ENCODE measurements around the gene NFIA. TPM values are rescaled to one million over a fixed set of nuclear protein-coding genes. Genes with fewer than 3 reads are reported as not detected.

NFIA gene
- total and polyA plus RNA-seq, 7 experiments from 2014 or later = 1.0 to 8.6 (median 5.9) TPM

- Mint-ChIP-seq H3K4me1 (peaks cover 0 to 6% (median 5%) of the 10 kb centered on the region in 7 donors), H3K36me3 (no peaks in the 10 kb centered on the region), H3K9me3 (no peaks in the 10 kb centered on the region), H3K27me3 (peaks cover 0 to 14% (median 4%) of the 10 kb centered on the region in 5 donors), H3K4me3 (no peak overlapping the region), H3K27ac (no peak overlapping the region)
- CTCF ChIA-PET = no interaction called here
- no peak for DNase-seq
- Histone ChIP-seq H3K9me3 (ENCODE audit: control insufficient read depth in 2 of 3, low read length in 3 of 3) (no peaks in the 10 kb centered on the region), H3K27ac (ENCODE audit: low read depth, low read length) (no peak overlapping the region), H3K36me3 (ENCODE audit: control insufficient read depth in 2 of 3, insufficient read depth in 3 of 3, low read length in 3 of 3) (no peaks in the 10 kb centered on the region), H3K27me3 (ENCODE audit: control insufficient read depth in 2 of 2, insufficient read depth in 2 of 2, low read length in 2 of 2) (no peaks in the 10 kb centered on the region), H3K4me1 (ENCODE audit: control insufficient read depth in 2 of 2, insufficient read depth in 2 of 2, low read length in 2 of 2) (no peaks in the 10 kb centered on the region), H3K4me3 (ENCODE audit: low read length) (no peak overlapping the region)
- POLR2A ChIA-PET = no interaction called here
- ATAC-seq = no peak
- intact Hi-C loops (cut with micrococcal nuclease) = no loop called here
Observed at GRCh38 chr1:61181067-61182038, 99.0 kb downstream of the NFIA start.

GRCh38 chr1:61182049-61182448, 99.7 kb downstream of the NFIA start:
- Histone ChIP-seq H3K9me3 (ENCODE audit: control insufficient read depth in 2 of 3, low read length in 3 of 3) (no peaks in the 10 kb centered on the region), H3K4me3 (ENCODE audit: low read length) (no peak overlapping the region), H3K36me3 (ENCODE audit: control insufficient read depth in 2 of 3, insufficient read depth in 3 of 3, low read length in 3 of 3) (no peaks in the 10 kb centered on the region), H3K27ac (ENCODE audit: low read depth, low read length) (no peak overlapping the region), H3K27me3 (ENCODE audit: control insufficient read depth in 2 of 2, insufficient read depth in 2 of 2, low read length in 2 of 2) (no peaks in the 10 kb centered on the region), H3K4me1 (ENCODE audit: control insufficient read depth in 2 of 2, insufficient read depth in 2 of 2, low read length in 2 of 2) (no peaks in the 10 kb centered on the region)
- no peak for DNase-seq
- no peaks in the 10 kb centered on the region for H3K9me3 Mint-ChIP-seq
- H3K36me3 Mint-ChIP-seq = no peaks in the 10 kb centered on the region
- POLR2A ChIA-PET = no interaction called here
- peaks cover 0 to 14% (median 4%) of the 10 kb centered on the region in 5 donors for H3K27me3 Mint-ChIP-seq
- CTCF ChIA-PET = no interaction called here
- H3K27ac Mint-ChIP-seq = no peak overlapping the region
- no peak overlapping the region for H3K4me3 Mint-ChIP-seq
- ATAC-seq = no peak
- intact Hi-C loops (cut with micrococcal nuclease) = no loop called here
- H3K4me1 Mint-ChIP-seq = peaks cover 0 to 6% (median 5%) of the 10 kb centered on the region in 7 donors

- Histone ChIP-seq H3K9me3 (ENCODE audit: control insufficient read depth in 2 of 3, low read length in 3 of 3) (no peaks in the 10 kb centered on the region), H3K4me3 (ENCODE audit: low read length) (no peak overlapping the region), H3K4me1 (ENCODE audit: control insufficient read depth in 2 of 2, insufficient read depth in 2 of 2, low read length in 2 of 2) (no peaks in the 10 kb centered on the region), H3K36me3 (ENCODE audit: control insufficient read depth in 2 of 3, insufficient read depth in 3 of 3, low read length in 3 of 3) (no peaks in the 10 kb centered on the region), H3K27ac (ENCODE audit: low read depth, low read length) (no peak overlapping the region), H3K27me3 (ENCODE audit: control insufficient read depth in 2 of 2, insufficient read depth in 2 of 2, low read length in 2 of 2) (no peaks in the 10 kb centered on the region)
- peaks cover 0 to 6% (median 5%) of the 10 kb centered on the region in 7 donors for H3K4me1 Mint-ChIP-seq
- DNase-seq (no peak), ATAC-seq (no peak)
- H3K27me3 Mint-ChIP-seq = peaks cover 0 to 12% (median 4%) of the 10 kb centered on the region in 5 donors
- ChIA-PET CTCF (no interaction called here), POLR2A (no interaction called here)
- H3K9me3 Mint-ChIP-seq = no peaks in the 10 kb centered on the region
- intact Hi-C loops (cut with micrococcal nuclease) = no loop called here
- no peaks in the 10 kb centered on the region for H3K36me3 Mint-ChIP-seq
- no peak overlapping the region for H3K4me3 Mint-ChIP-seq
- no peak overlapping the region for H3K27ac Mint-ChIP-seq
Observed at GRCh38 chr1:61182480-61182879, 100.1 kb downstream of the NFIA start.

GRCh38 chr1:61183471-61184039, 101.2 kb downstream of the NFIA start:
- no peak for ATAC-seq
- Mint-ChIP-seq H3K27me3 (peaks cover 0 to 12% (median 0%) of the 10 kb centered on the region in 5 donors), H3K36me3 (no peaks in the 10 kb centered on the region), H3K4me3 (no peak overlapping the region), H3K4me1 (peaks cover 0 to 6% (median 5%) of the 10 kb centered on the region in 7 donors), H3K9me3 (no peaks in the 10 kb centered on the region), H3K27ac (no peak overlapping the region)
- H3K27ac ChIP-seq (ENCODE audit: low read depth, low read length) = no peak overlapping the region
- H3K4me1 ChIP-seq (ENCODE audit: control insufficient read depth in 2 of 2, insufficient read depth in 2 of 2, low read length in 2 of 2) = no peaks in the 10 kb centered on the region
- intact Hi-C loops (cut with micrococcal nuclease) = no loop called here
- H3K9me3 ChIP-seq (ENCODE audit: control insufficient read depth in 2 of 3, low read length in 3 of 3) = no peaks in the 10 kb centered on the region
- H3K27me3 ChIP-seq (ENCODE audit: control insufficient read depth in 2 of 2, insufficient read depth in 2 of 2, low read length in 2 of 2) = no peaks in the 10 kb centered on the region
- H3K4me3 ChIP-seq (ENCODE audit: low read length) = no peak overlapping the region
- ChIA-PET CTCF (no interaction called here), POLR2A (no interaction called here)
- DNase-seq = no peak
- no peaks in the 10 kb centered on the region for H3K36me3 ChIP-seq (ENCODE audit: control insufficient read depth in 2 of 3, insufficient read depth in 3 of 3, low read length in 3 of 3)

GRCh38 chr1:61184040-61184713, 101.8 kb downstream of the NFIA start:
- POLR2A ChIA-PET = no interaction called here

GRCh38 chr1:61184714-61185106, 102.3 kb downstream of the NFIA start:
- peak overlapping the region in 1 of 10 donors; percentile 3 for H3K4me3 Mint-ChIP-seq
- CTCF ChIA-PET = interaction anchor here (0.6 kb wide), 2 partner anchors 23 to 667 kb away, joined by 3 to 4 read pairs; no protein-coding TSS in a partner anchor
- Histone ChIP-seq H3K27me3 (ENCODE audit: control insufficient read depth in 2 of 2, insufficient read depth in 2 of 2, low read length in 2 of 2) (no peaks in the 10 kb centered on the region), H3K4me1 (ENCODE audit: control insufficient read depth in 2 of 2, insufficient read depth in 2 of 2, low read length in 2 of 2) (no peaks in the 10 kb centered on the region), H3K36me3 (ENCODE audit: control insufficient read depth in 2 of 3, insufficient read depth in 3 of 3, low read length in 3 of 3) (no peaks in the 10 kb centered on the region), H3K27ac (ENCODE audit: low read depth, low read length) (no peak overlapping the region), H3K4me3 (ENCODE audit: low read length) (no peak overlapping the region), H3K9me3 (ENCODE audit: control insufficient read depth in 2 of 3, low read length in 3 of 3) (no peaks in the 10 kb centered on the region)
- no peak overlapping the region for H3K27ac Mint-ChIP-seq
- DNase-seq (no peak), ATAC-seq (no peak)
- POLR2A ChIA-PET = no interaction called here
- intact Hi-C loops (cut with micrococcal nuclease) = no loop called here
- no peaks in the 10 kb centered on the region for H3K9me3 Mint-ChIP-seq
- peaks cover 0 to 12% (median 0%) of the 10 kb centered on the region in 5 donors for H3K27me3 Mint-ChIP-seq
- no peaks in the 10 kb centered on the region for H3K36me3 Mint-ChIP-seq
- H3K4me1 Mint-ChIP-seq = peaks cover 0 to 6% (median 5%) of the 10 kb centered on the region in 7 donors

More at GRCh38 chr1:61184040-61184713, 101.8 kb downstream of the NFIA start:
- Mint-ChIP-seq H3K9me3 (no peaks in the 10 kb centered on the region), H3K27me3 (peaks cover 0 to 12% (median 0%) of the 10 kb centered on the region in 5 donors), H3K36me3 (no peaks in the 10 kb centered on the region), H3K4me3 (peak overlapping the region in 1 of 10 donors; percentile 3), H3K27ac (no peak overlapping the region), H3K4me1 (peaks cover 0 to 6% (median 5%) of the 10 kb centered on the region in 7 donors)
- Histone ChIP-seq H3K36me3 (ENCODE audit: control insufficient read depth in 2 of 3, insufficient read depth in 3 of 3, low read length in 3 of 3) (no peaks in the 10 kb centered on the region), H3K4me3 (ENCODE audit: low read length) (no peak overlapping the region), H3K27ac (ENCODE audit: low read depth, low read length) (no peak overlapping the region), H3K27me3 (ENCODE audit: control insufficient read depth in 2 of 2, insufficient read depth in 2 of 2, low read length in 2 of 2) (no peaks in the 10 kb centered on the region), H3K9me3 (ENCODE audit: control insufficient read depth in 2 of 3, low read length in 3 of 3) (no peaks in the 10 kb centered on the region), H3K4me1 (ENCODE audit: control insufficient read depth in 2 of 2, insufficient read depth in 2 of 2, low read length in 2 of 2) (no peaks in the 10 kb centered on the region)
- intact Hi-C loops (cut with micrococcal nuclease) = no loop called here
- DNase-seq (no peak), ATAC-seq (no peak)
- CTCF ChIA-PET = interaction anchor here (0.6 kb wide), 1 partner anchor 668 kb away, joined by 4 read pairs; no protein-coding TSS in a partner anchor

Measured in naive thymus-derived CD4-positive, alpha-beta T cell (primary cell).